HPDE6-E6E7 (cell line): ENCODE results near the gene NUDT1.

Experiments used
- DNase-seq: peaks from one replicate; pipeline ENCODE4 v3.0.0; 2011; ENCODE audit warnings: missing footprints; ENCODE audit errors: extremely low spot score

Gene NUDT1

GRCh38 chr7:2299131-2299829 lies 57.3 kb downstream of the NUDT1 start:
- no peak for DNase-seq

- DNase-seq = no peak
These were observed 58.0 kb downstream of the NUDT1 start for GRCh38 chr7:2299870-2300512.
